Muscle layer of colon (tissue), 2 donors: ENCODE results near the gene BMP5.

Source experiments
- H3K27ac ChIP-seq: one replicate; pipeline ENCODE4 v1.7.0; 2013; ENCODE audit warnings: low read depth, mild to moderate bottlenecking, low read length, moderate library complexity
- H3K27me3 ChIP-seq, 2 donors: one replicate each; pipeline ENCODE4 v1.7.0; 2013; ENCODE audit warnings: low read length in 2 of 2, mild to moderate bottlenecking in 2 of 2; ENCODE audit not compliant: insufficient read depth in 2 of 2, control insufficient read depth in 1 of 2
- H3K36me3 ChIP-seq: one replicate; pipeline ENCODE4 v1.7.0; 2013; ENCODE audit warnings: mild to moderate bottlenecking, low read length; ENCODE audit not compliant: insufficient read depth
- H3K4me1 ChIP-seq: one replicate; pipeline ENCODE4 v1.7.0; 2013; ENCODE audit warnings: mild to moderate bottlenecking, low read length; ENCODE audit not compliant: insufficient read depth
- H3K4me3 ChIP-seq, 2 donors: one replicate each; pipeline ENCODE4 v1.7.0; 2013; ENCODE audit warnings: low read length in 2 of 2, low read depth in 1 of 2, mild to moderate bottlenecking in 1 of 2, moderate library complexity in 1 of 2
- H3K9ac ChIP-seq: one replicate; pipeline ENCODE4 v1.7.0; 2013; ENCODE audit warnings: low read length
- H3K9me3 ChIP-seq: one replicate; pipeline ENCODE4 v1.7.0; 2013; ENCODE audit warnings: mild to moderate bottlenecking, low read length
- donor health status: abdominal sarcoma.
- donor health status: Adenocarcinoma of cecum.

The BMP5 gene

GRCh38 chr6:55704421-55704820, 171.0 kb downstream of the BMP5 start:
- Histone ChIP-seq H3K27me3 (no peaks in the 10 kb centered on the region), H3K27ac (no peak overlapping the region), H3K36me3 (no peaks in the 10 kb centered on the region), H3K9ac (no peak overlapping the region), H3K4me1 (no peaks in the 10 kb centered on the region), H3K9me3 (no peaks in the 10 kb centered on the region), H3K4me3 (no peak overlapping the region)
